NB4 (cell line): ENCODE measurements around the gene MAN2A1.

Experiments used
- POLR2A ChIP-seq: IDR thresholded peaks from 2 replicates; pipeline ENCODE4 v1.6.1; 2011; ENCODE audit warnings: mild to moderate bottlenecking; ENCODE audit not compliant: insufficient read length; ENCODE audit errors: extremely low read depth
- TF ChIP-seq, protein P1 (sequence below): IDR thresholded peaks from one replicate; pipeline ENCODE4 v1.5.1; 2012; ENCODE audit warnings: low read depth, low read length
- TF ChIP-seq, protein P2 (sequence below): IDR thresholded peaks from 2 replicates; pipeline ENCODE4 v1.6.1; 2011; ENCODE audit warnings: low read depth, low read length

GRCh38 chr5:109756543-109757185 is 66.9 kb downstream of the MAN2A1 start:
- TF ChIP-seq, protein P1, sequence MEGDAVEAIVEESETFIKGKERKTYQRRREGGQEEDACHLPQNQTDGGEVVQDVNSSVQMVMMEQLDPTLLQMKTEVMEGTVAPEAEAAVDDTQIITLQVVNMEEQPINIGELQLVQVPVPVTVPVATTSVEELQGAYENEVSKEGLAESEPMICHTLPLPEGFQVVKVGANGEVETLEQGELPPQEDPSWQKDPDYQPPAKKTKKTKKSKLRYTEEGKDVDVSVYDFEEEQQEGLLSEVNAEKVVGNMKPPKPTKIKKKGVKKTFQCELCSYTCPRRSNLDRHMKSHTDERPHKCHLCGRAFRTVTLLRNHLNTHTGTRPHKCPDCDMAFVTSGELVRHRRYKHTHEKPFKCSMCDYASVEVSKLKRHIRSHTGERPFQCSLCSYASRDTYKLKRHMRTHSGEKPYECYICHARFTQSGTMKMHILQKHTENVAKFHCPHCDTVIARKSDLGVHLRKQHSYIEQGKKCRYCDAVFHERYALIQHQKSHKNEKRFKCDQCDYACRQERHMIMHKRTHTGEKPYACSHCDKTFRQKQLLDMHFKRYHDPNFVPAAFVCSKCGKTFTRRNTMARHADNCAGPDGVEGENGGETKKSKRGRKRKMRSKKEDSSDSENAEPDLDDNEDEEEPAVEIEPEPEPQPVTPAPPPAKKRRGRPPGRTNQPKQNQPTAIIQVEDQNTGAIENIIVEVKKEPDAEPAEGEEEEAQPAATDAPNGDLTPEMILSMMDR, result no peak
- TF ChIP-seq POLR2A, result no peak
- TF ChIP-seq, protein P2, sequence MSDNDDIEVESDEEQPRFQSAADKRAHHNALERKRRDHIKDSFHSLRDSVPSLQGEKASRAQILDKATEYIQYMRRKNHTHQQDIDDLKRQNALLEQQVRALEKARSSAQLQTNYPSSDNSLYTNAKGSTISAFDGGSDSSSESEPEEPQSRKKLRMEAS, result no peak
